HCT116 (cell line): ENCODE results near the gene PTPN7.

Source experiments
- EZH2 ChIP-seq: fragments of 200-600 bp; sonication (generic); IDR thresholded peaks from 2 replicates; pipeline ENCODE4 v1.6.1; 2017; ENCODE audit warnings: antibody characterized with exemption, mixed run types
- TF ChIP-seq, protein P1 (sequence below), 3 experiments: fragments of 200-600 bp in 1 of 3; sonication (generic) in 1 of 3; IDR thresholded peaks in 2 of 3; conservative IDR thresholded peaks in 1 of 3; 2 replicates each; pipeline ENCODE4 v1.5.1; 2012 to 2017; ENCODE audit warnings: low read depth in 2 of 3, low read length in 2 of 3, antibody characterized with exemption in 1 of 3, borderline replicate concordance in 1 of 3, control low read depth in 1 of 3, mild to moderate bottlenecking in 1 of 3, mixed read lengths in 1 of 3, mixed run types in 1 of 3, moderate library complexity in 1 of 3; ENCODE audit not compliant: insufficient read depth in 1 of 3

DNA sequence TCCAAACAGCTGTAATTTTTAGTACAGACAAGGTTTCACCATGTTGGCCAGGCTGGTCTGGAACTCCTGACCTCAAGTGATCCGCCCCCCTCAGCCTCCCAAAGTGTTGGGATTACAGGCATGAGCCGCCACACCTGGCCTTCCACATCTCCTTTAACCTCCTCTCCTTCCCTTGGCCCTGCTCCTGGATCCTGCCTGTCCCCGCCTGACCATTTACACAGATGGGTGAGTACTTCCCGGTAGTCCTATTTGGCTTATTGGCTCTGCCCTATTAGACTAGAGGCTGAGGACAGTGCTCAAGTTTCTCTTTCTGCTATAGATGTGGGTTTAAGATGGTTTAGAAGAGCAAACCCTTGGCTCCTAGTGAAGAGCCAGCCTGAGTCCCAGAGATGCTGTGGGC, 7.1 kb downstream of the PTPN7 start:
- TF ChIP-seq, protein P1, sequence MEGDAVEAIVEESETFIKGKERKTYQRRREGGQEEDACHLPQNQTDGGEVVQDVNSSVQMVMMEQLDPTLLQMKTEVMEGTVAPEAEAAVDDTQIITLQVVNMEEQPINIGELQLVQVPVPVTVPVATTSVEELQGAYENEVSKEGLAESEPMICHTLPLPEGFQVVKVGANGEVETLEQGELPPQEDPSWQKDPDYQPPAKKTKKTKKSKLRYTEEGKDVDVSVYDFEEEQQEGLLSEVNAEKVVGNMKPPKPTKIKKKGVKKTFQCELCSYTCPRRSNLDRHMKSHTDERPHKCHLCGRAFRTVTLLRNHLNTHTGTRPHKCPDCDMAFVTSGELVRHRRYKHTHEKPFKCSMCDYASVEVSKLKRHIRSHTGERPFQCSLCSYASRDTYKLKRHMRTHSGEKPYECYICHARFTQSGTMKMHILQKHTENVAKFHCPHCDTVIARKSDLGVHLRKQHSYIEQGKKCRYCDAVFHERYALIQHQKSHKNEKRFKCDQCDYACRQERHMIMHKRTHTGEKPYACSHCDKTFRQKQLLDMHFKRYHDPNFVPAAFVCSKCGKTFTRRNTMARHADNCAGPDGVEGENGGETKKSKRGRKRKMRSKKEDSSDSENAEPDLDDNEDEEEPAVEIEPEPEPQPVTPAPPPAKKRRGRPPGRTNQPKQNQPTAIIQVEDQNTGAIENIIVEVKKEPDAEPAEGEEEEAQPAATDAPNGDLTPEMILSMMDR (IDR thresholded peaks at IDR 0.05 in 2 of 3, conservative IDR thresholded peaks at IDR 0.05 in 1 of 3; ENCODE audit: borderline replicate concordance in 1 of 3, insufficient read depth in 1 of 3, low read depth in 2 of 3, low read length in 2 of 3) = no peak
- TF ChIP-seq EZH2 = no peak
